GM19238 (cell line): ENCODE results near the gene JAK3.
A peak's percentile ranks its signal among the peaks of the same experiment; 100 is the strongest.
"Not testable (repeated sequence)": the region's sequence is repeated elsewhere in the genome, so short reads cannot be mapped to it uniquely, and the experiment has no call there.

Experiments
- DNase-seq: peaks from one replicate; pipeline ENCODE4 v3.0.0; 2011; ENCODE audit warnings: low spot score; ENCODE audit not compliant: insufficient read length

The JAK3 gene

GRCh38 chr19:17807731-17808316, 40.0 kb downstream of the JAK3 start:
- DNase-seq = no peak

DNA sequence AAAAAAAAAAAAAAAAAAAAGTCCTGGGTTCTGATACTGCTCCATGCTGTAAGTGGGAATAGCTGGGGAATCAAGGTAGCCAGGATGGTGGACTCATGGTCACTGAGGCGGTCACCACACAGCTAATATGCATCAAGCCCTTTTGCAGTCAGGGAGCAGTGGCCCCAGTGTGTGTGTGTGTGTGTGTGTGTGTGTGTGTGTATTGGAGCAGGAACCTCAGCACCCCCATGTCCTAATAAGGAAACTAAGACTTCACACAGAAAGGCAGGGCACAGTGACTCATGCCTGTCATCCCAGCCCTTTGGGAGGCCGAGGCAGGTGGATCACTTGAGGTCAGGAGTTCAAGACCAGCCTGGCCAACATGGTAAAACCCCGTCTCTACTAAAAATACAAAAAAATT, 40.8 kb downstream of the JAK3 start:
- DNase-seq = no peak

DNA sequence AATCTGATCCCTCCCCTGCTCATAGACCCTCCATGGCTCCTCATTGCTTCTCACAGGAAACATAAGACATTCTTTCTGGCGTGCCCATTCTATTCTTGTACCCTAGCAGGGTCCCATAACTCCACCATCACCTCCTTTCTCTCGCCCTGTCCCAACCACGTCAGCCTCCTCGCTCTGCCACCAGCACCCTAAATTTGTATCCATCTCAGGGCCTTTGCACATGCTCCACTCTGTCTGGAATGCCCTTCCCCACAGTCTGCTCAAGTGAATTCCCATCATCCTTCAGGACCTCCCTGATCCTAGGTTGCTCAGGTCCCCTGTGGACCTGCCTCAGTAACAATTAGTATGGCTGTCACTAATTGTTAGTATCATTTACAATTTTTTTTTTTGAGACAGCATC, 42.4 kb downstream of the JAK3 start:
- DNase-seq = no peak

- no peak for DNase-seq
Measured at GRCh38 chr19:17803264-17803896, 44.4 kb downstream of the JAK3 start.

DNA sequence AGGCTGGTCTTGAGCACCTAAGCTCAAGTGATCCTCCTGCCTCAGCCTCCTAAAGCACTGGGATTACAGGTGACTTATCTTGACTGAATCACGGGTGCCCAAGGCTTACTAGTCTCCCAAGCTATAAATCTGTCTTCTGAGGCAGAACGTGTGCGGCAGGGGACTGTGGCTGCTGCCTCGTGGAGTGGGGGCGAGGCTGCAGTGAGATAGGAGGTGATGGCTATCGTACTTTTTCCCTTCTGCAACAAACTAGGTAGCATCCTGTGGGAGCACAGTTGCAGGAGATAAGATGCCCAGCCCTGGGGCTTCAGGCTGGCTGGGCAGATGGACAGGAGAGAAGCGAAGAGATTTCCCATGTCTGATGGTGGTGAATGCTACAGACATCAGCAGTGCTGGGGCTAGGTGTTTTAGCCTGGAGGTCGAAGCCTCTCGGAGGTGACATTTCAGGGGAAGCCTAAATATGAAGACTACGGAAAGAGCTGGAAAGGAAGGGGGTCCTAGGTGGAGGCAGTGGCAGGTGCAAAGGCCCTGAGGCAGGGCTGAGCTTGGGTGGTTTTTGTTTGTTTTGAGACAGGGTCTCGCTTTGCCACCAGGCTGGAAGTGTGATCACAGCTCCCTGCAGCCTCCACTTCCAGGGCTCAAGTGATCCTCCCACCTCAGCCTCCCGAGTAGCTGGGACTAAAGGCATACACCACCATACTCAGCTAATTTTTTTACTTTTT, 45.5 kb downstream of the JAK3 start:
- no peak for DNase-seq

DNA sequence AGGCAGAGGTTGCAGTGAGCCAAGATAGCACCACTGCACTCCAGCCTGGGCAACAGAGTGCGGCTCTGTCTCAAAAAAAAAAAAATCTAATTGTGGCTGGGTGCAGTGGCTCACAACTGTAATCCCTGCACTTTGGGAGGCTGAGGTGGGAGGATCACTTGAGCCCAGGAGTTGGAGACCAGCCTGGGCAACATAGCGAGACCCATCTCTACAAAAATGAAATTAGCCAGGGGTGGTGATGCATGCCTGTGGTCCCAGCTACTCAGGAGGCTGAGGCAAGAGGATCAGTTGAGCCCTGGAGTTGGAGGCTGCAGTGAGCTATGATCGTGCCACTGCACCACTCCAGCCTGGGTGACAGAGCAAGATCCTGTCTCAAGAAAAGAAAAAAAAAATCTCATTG, 49.2 kb downstream of the JAK3 start:
- not testable (repeated sequence) for DNase-seq

- no peak for DNase-seq
Measured at GRCh38 chr19:17797424-17798201, 50.2 kb downstream of the JAK3 start.

GRCh38 chr19:17796838-17797423, 50.9 kb downstream of the JAK3 start:
- DNase-seq = no peak

GRCh38 chr19:17796013-17796837, 51.6 kb downstream of the JAK3 start:
- DNase-seq = no peak

GRCh38 chr19:17795495-17795856, 52.3 kb downstream of the JAK3 start:
- DNase-seq = no peak

- DNase-seq = no peak
Measured at GRCh38 chr19:17794731-17795494, 52.9 kb downstream of the JAK3 start, which contains the start of gene B3GNT3. B3GNT3 (plus strand) TSS chr19:17795138; CDS start chr19:17807808, 12,670 bp downstream.

- DNase-seq = no peak
Measured at GRCh38 chr19:17794412-17794730, 53.4 kb downstream of the JAK3 start.

DNA sequence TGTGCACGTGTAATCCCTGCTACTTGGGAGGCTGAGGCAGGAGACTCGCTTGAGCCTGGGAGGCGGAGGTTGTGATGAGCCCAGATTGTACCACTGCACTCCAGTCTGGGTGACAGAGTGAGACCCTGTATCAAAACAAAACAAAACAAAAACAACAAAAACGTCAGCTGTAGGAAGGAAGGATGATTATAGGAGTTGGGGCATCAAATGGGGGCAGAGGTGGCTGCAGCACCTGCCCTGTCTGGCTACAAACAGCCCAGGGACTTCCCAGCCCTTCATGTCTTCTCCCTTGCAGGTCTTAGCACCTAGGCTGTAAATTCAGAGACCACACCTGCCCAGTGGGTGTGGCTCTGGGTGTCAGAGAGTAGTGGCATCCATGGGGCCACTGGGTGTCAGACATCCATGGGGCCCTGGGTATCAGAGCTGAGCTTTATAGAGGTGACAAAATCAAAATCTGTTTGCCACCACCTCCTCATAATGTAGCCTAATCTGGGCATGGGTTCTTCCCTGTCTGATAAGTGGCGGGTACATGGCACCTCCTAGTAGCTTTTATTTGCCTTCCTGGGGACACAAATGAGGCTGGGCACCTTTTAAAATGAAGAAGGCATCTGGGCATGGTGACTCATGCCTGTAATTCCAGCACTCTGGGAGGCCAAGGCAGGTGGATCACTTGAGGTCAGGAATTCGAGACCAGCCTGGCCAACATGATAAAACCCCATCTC, 57.6 kb downstream of the JAK3 start:
- no peak for DNase-seq

DNA sequence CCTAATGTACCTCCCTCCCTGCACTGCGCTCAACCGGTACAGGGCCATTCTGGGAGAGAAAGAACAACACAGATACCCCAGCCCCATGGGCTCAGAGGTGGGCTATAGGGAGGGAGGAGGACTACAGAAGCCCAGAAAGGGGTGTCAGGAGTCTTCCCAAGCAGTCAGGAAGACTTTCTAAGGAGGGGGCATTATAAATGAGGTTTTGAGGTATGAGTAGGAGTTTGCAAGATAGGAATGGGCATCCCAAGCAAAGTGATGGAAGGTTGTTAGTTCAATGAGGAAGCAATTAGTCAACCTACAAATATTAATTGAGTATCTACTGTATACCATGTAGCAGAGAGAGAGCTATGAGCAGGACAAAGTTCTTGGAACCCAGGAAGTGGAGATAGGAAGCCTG, 59.1 kb downstream of the JAK3 start:
- no peak for DNase-seq

DNA sequence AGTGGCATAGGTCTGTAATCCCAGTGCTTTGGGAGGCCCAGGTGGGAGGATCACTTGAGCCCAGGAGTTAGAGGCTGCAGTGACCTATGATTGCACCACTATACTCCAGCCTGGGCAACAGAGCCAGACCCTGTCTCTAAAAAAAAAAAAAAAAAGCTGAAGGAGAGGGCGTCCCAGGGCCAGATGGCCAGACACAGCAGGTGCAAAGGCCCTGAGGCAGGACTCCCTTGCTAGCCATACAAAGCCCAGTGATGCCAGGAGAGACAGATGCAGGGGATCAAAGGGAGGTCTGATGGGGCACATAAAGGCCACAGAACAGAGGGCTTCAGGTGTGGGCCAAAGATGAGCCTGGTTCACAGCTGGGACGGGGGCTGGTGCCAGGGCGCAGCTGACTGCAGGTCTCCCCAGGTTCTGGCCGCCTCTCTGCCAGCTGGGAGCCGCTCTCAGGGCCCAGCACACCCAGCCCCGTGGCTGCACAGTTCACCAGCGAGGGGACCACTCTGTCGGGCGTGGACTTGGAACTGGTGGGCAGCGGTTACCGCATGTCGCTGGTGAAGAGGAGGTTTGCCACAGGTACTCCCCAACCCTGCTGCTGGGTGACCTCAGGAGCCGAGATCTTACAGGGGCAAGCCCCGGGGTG, 60.4 kb downstream of the JAK3 start:
- DNase-seq = no peak

- peak; percentile 76 for DNase-seq
Measured at GRCh38 chr19:17784201-17785008, 63.4 kb downstream of the JAK3 start.

DNA sequence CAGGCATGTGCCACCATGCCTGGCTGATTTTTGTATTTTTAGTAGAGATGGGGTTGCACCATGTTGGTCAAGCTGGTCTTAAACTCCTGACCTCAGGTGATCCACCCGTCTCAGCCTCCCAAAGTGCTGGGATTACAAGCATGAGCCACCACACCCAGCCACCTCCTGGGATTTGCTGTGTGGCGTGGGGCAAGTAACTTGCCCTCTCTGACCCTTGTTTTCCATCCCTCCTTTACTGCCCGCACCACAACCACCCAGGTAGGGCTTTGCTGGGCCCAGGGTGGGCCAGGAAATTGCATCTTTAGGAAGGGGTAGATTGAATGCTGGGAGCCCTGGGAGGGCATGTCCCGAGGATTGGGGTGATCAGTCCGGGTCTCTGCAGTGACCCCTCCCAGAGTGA, 64.1 kb downstream of the JAK3 start:
- DNase-seq = not testable (repeated sequence)

DNA sequence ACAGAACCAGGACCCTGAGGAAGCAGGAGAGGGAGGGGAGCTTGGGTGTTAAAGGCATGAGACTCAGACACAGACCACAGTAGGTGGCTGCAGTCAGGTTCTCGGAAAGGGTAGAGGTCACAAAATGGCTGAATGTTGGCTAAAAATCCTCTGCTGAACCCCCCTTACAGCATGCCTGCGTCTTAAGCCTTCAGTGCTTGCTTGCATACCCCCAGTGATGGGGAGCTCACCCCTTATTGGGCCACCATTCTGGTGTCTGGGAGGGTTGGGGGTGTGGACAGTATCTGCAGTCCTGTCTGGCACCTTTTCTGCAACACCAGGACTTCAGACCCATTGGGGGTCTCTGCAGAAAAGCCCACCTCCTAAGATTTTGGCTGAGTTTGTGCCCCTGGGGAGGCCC, 67.0 kb downstream of the JAK3 start:
- DNase-seq = no peak
